Measurements from ENCODE around the gene GPATCH4.

GPATCH4 gene

DNA sequence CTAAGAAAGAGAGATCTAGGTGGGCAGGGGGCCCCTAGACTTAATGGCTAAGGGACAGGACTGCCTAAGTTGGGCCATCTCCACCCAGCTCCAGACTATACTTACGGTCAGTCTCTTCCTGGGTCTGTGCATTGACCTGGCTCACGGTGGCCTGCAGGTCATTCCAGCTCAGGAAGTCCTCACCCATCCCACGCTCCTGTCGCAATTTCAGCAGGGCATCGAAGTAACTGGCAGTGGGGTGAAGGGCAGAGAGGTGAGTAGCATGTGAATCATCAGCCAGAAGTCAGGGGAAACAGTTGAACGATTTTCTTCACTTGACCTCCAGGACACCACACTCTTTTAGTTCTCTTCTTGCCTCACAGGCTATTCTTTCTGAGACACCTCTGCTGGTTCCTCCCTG is 49.4 kb downstream of the GPATCH4 start:
- Histone ChIP-seq H3K27me3 (replicated peaks; ENCODE audit: control insufficient read depth, insufficient read depth, low read length) (no peaks in the 10 kb centered on the region), H3K36me3 (ENCODE audit: control insufficient read depth, insufficient read depth, low read length) (peaks cover 5% of the 10 kb centered on the region), H3K4me3 (replicated peaks; ENCODE audit: low read depth, low read length) (no peak overlapping the region)
- TF ChIP-seq, protein P1, sequence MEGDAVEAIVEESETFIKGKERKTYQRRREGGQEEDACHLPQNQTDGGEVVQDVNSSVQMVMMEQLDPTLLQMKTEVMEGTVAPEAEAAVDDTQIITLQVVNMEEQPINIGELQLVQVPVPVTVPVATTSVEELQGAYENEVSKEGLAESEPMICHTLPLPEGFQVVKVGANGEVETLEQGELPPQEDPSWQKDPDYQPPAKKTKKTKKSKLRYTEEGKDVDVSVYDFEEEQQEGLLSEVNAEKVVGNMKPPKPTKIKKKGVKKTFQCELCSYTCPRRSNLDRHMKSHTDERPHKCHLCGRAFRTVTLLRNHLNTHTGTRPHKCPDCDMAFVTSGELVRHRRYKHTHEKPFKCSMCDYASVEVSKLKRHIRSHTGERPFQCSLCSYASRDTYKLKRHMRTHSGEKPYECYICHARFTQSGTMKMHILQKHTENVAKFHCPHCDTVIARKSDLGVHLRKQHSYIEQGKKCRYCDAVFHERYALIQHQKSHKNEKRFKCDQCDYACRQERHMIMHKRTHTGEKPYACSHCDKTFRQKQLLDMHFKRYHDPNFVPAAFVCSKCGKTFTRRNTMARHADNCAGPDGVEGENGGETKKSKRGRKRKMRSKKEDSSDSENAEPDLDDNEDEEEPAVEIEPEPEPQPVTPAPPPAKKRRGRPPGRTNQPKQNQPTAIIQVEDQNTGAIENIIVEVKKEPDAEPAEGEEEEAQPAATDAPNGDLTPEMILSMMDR (IDR thresholded peaks at IDR 0.05; ENCODE audit: insufficient read depth, low read length, poor library complexity, severe bottlenecking), result no peak
- DNase-seq (ENCODE audit: extremely low read depth, insufficient read length), result no peak

DNA sequence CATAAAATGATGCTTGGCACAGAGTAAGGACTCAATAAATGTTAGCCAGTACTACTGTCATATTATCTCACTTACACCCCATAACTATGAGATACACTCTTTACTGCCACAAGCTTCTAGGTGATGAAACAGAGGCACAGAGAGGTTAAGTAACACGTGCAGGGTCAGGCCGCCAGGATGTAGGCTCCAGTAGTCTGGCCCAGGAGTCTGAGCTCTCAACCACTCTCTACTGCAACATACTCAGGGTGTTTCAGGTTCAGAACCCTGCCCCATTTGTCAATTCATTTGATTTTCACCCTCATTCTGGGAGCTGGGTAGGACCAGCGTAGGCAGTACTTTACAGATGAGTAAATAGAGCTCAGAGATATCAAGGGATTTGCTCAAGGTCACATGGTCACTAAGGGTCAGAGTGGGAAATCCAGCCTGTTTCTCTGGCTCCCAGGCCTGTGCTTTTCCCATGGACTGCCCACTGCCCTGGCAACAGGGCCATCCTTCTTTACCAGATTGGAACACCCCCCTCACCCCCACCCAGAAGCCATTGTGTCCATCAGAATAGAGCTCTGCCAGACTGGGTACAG is 50.1 kb downstream of the GPATCH4 start:
- Histone ChIP-seq H3K36me3 (ENCODE audit: control insufficient read depth, insufficient read depth, low read length) (peaks cover 4% of the 10 kb centered on the region; the same call in 1 of the 2 replicates), H3K4me3 (replicated peaks; ENCODE audit: low read depth, low read length) (no peak overlapping the region), H3K27me3 (replicated peaks; ENCODE audit: control insufficient read depth, insufficient read depth, low read length) (no peaks in the 10 kb centered on the region)
- no peak for DNase-seq (ENCODE audit: extremely low read depth, insufficient read length)
- TF ChIP-seq, protein P1 (IDR thresholded peaks at IDR 0.05; ENCODE audit: insufficient read depth, low read length, poor library complexity, severe bottlenecking), result no peak

DNA sequence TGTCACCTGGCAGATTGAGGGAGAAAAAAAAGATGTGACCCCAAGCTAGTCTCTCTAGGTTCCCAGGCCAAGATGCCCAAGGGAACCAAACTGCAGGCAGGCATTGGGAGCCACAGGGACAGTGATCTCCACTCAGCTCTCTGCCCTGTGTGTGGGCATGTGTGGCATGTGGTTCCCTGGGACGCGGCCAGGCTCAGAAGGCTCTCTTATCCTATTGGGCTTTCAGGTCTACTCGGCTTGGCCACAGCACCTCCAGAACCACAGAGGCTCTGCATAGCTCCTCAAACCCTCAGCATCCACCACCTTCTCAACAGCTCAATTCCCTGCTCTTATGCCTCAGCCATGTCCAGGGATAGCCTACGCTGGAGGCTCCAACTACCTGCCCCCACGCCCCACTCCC is 50.9 kb downstream of the GPATCH4 start:
- H3K27me3 ChIP-seq (replicated peaks; ENCODE audit: control insufficient read depth, insufficient read depth, low read length), result no peaks in the 10 kb centered on the region
- peaks cover 4% of the 10 kb centered on the region; the same call in 1 of the 2 replicates for H3K36me3 ChIP-seq (ENCODE audit: control insufficient read depth, insufficient read depth, low read length)
- H3K4me3 ChIP-seq (replicated peaks; ENCODE audit: low read depth, low read length), result no peak overlapping the region
- no peak for DNase-seq (ENCODE audit: extremely low read depth, insufficient read length)
- TF ChIP-seq, protein P1 (IDR thresholded peaks at IDR 0.05; ENCODE audit: insufficient read depth, low read length, poor library complexity, severe bottlenecking), result no peak

DNA sequence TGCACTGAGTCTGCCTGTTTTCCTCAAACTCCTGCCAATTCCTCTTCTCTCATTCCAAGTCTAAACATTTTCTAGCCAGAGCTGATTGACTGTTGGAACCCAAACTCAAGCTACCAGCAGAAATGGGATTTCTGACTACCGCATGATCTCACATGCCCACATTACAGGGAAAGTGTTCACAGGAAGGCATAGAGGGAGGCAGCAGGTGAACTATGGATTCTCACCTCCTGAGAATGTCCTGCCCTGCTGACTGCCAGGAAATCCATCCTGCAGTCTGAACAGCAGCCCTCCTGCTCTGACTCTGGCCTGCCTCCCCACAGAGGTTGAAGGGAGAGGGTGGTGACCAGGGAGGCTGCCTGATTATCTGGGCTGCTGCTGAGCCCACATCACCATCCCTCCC is 51.4 kb downstream of the GPATCH4 start:
- peaks cover 4% of the 10 kb centered on the region; the same call in 1 of the 2 replicates for H3K36me3 ChIP-seq (ENCODE audit: control insufficient read depth, insufficient read depth, low read length)
- H3K4me3 ChIP-seq (replicated peaks; ENCODE audit: low read depth, low read length), result no peak overlapping the region
- TF ChIP-seq, protein P1 (IDR thresholded peaks at IDR 0.05; ENCODE audit: insufficient read depth, low read length, poor library complexity, severe bottlenecking), result no peak
- H3K27me3 ChIP-seq (replicated peaks; ENCODE audit: control insufficient read depth, insufficient read depth, low read length), result no peaks in the 10 kb centered on the region
- DNase-seq (ENCODE audit: extremely low read depth, insufficient read length), result no peak

DNA sequence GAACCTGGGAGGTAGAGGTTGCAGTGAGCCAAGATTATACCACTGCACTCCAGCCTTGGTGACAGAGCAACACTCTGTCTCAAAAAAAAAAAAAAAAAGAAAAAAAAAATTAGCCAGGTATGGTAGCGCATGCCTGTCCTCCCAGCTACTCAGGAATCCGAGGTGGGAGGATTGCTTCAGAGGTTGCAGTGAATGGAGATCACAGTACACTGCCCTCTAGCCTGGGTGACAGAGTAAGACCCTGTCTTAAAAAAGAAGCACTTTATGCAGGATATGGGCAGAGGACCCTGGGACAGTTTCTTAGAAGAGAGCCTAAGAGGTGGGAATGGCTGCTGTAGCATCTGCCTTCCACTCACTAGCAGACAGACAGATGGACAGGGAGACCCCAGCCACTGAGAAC is 51.9 kb downstream of the GPATCH4 start:
- H3K36me3 ChIP-seq (ENCODE audit: control insufficient read depth, insufficient read depth, low read length), result peaks cover 4% of the 10 kb centered on the region; the same call in 1 of the 2 replicates
- TF ChIP-seq, protein P1 (IDR thresholded peaks at IDR 0.05; ENCODE audit: insufficient read depth, low read length, poor library complexity, severe bottlenecking), result no peak

DNA sequence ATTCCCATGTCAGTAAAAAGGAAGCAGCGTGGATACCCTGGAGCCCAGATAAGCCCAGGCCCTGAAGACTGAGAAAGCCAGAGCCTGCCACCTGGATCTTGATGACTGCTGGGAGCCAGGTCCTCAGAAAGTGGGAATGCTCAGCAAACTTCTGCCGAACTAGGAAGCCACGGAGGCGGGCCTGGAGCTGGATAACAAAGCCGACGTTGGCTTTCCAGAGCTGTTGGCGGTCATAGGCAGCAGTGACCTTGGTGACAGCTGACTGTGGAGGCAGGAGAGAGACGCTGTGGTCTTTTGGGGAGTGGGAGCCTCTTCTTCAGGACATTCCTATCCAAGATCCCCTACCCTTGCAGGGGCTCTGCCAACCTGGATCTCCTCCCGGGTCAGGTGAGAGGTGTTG is 53.3 kb downstream of the GPATCH4 start:
- no peaks in the 10 kb centered on the region for H3K27me3 ChIP-seq (replicated peaks; ENCODE audit: control insufficient read depth, insufficient read depth, low read length)
- no peak for DNase-seq (ENCODE audit: extremely low read depth, insufficient read length)
- TF ChIP-seq, protein P1 (IDR thresholded peaks at IDR 0.05; ENCODE audit: insufficient read depth, low read length, poor library complexity, severe bottlenecking), result no peak
- H3K4me3 ChIP-seq (replicated peaks; ENCODE audit: low read depth, low read length), result no peak overlapping the region
- H3K36me3 ChIP-seq (ENCODE audit: control insufficient read depth, insufficient read depth, low read length), result 0 out of 2 replicates have a peak, but pooled peaks cover 4% of the 10 kb centered on the region

More for the DNA sequence above, 51.9 kb downstream of the GPATCH4 start:
- no peak for DNase-seq (ENCODE audit: extremely low read depth, insufficient read length)
- Histone ChIP-seq H3K27me3 (replicated peaks; ENCODE audit: control insufficient read depth, insufficient read depth, low read length) (no peaks in the 10 kb centered on the region), H3K4me3 (replicated peaks; ENCODE audit: low read depth, low read length) (no peak overlapping the region)
